H1 (cell line): Measurements from ENCODE around the gene NXT1. TPM values are rescaled to one million over a fixed set of nuclear protein-coding genes. Genes with fewer than 3 reads are reported as not detected.

Experiments
- CTCF ChIA-PET: fragments of 300-600 bp; sonication (Branson Sonifier 250); formaldehyde crosslinking; loops from one replicate; lab custom pipeline; 2021; ENCODE audit not compliant: partially characterized antibody; lab: Charles Lee
- POLR2A ChIA-PET: fragments of 300-600 bp; sonication (Branson Sonifier 250); formaldehyde crosslinking; loops from one replicate; lab custom pipeline; 2021; ENCODE audit warnings: inconsistent platforms; ENCODE audit not compliant: partially characterized antibody; lab: Charles Lee
- DNase-seq, 2 experiments: peaks; one replicate each; pipeline versions ENCODE4 v3.0.0 to v3.0.0-alpha.2; 2010 to 2022; ENCODE audit warnings: low spot score in 2 of 2, low read depth in 1 of 2, mixed read lengths in 1 of 2
- FAIRE-seq: peaks from 2 replicates; lab custom pipeline; 2011; peaks lifted over from hg19 to GRCh38; lab: Jason Lieb, UNC
- H2AFZ ChIP-seq: 2 replicates; pipeline ENCODE4 v1.8.1; 2012; ENCODE audit warnings: low read length, inconsistent platforms
- H2AK5ac ChIP-seq: 2 replicates; pipeline ENCODE4 v1.6.1; 2013; ENCODE audit warnings: low read depth, low read length
- H2BK120ac ChIP-seq: replicated peaks from 2 replicates; pipeline ENCODE3; 2013; ENCODE audit warnings: low read depth, low read length, inconsistent platforms
- H2BK12ac ChIP-seq: 2 replicates; pipeline ENCODE4 v1.6.1; 2013; ENCODE audit warnings: low read depth, low read length
- H2BK15ac ChIP-seq: 2 replicates; pipeline ENCODE4 v1.6.1; 2013; ENCODE audit warnings: low read length
- H2BK20ac ChIP-seq: 2 replicates; pipeline ENCODE4 v1.6.1; 2013; ENCODE audit warnings: low read length
- H2BK5ac ChIP-seq: 2 replicates; pipeline ENCODE4 v1.6.1; 2013; ENCODE audit warnings: low read depth, low read length
- H3K14ac ChIP-seq: 2 replicates; pipeline ENCODE4 v1.6.1; 2013; ENCODE audit warnings: inconsistent platforms; ENCODE audit not compliant: insufficient read length
- H3K18ac ChIP-seq: 2 replicates; pipeline ENCODE4 v1.6.1; 2013; ENCODE audit warnings: low read length; ENCODE audit errors: extremely low read depth
- H3K23ac ChIP-seq: 2 replicates; pipeline ENCODE4 v1.6.1; 2013; ENCODE audit warnings: inconsistent platforms; ENCODE audit not compliant: insufficient read length
- H3K23me2 ChIP-seq: 2 replicates; pipeline ENCODE4 v1.6.1; 2013; ENCODE audit warnings: low read depth, low read length
- H3K27ac ChIP-seq: 2 replicates; pipeline ENCODE4 v1.6.1; 2011; ENCODE audit warnings: low read depth, low read length, inconsistent platforms
- H3K27me3 ChIP-seq, 4 experiments: replicated peaks in 1 of 4; 1 replicate in 1 of 4; 2 replicates in 3 of 4; pipeline versions ENCODE4 v1.6.1 to v1.8.1; 2011 to 2013; ENCODE audit warnings: low read length in 3 of 4, mild to moderate bottlenecking in 3 of 4, inconsistent platforms in 2 of 4, mixed read lengths in 2 of 4, moderate library complexity in 1 of 4; ENCODE audit not compliant: control insufficient read depth in 3 of 4, insufficient read depth in 3 of 4; ENCODE audit errors: extremely low read depth in 1 of 4
- H3K36me3 ChIP-seq, 4 experiments: 2 replicates each; pipeline versions ENCODE4 v1.6.1 to v1.8.1; 2011 to 2013; ENCODE audit warnings: mild to moderate bottlenecking in 4 of 4, low read length in 3 of 4, moderate library complexity in 2 of 4, control low read depth in 1 of 4, inconsistent platforms in 1 of 4; ENCODE audit not compliant: insufficient read depth in 4 of 4, control insufficient read depth in 2 of 4
- H3K4ac ChIP-seq: replicated peaks from 2 replicates; pipeline ENCODE3; 2013; ENCODE audit warnings: low read length, low read depth, mixed read lengths, inconsistent platforms; ENCODE audit not compliant: insufficient read length
- H3K4me1 ChIP-seq, 4 experiments: replicated peaks in 1 of 4; 1 replicate in 1 of 4; 2 replicates in 3 of 4; pipeline versions ENCODE4 v1.6.1 to v1.8.1; 2011 to 2013; ENCODE audit warnings: low read length in 3 of 4, inconsistent platforms in 2 of 4, mixed read lengths in 1 of 4; ENCODE audit not compliant: insufficient read depth in 4 of 4, control insufficient read depth in 3 of 4
- H3K4me2 ChIP-seq, 2 experiments: 2 replicates each; pipeline versions ENCODE4 v1.6.1 to v1.8.1; 2011 to 2013; ENCODE audit warnings: low read depth in 2 of 2, low read length in 2 of 2, control low read depth in 1 of 2, inconsistent platforms in 1 of 2, mild to moderate bottlenecking in 1 of 2; ENCODE audit not compliant: insufficient read depth in 1 of 2
- H3K4me3 ChIP-seq, 4 experiments: fragments of 200-600, 300-600 bp in 1 of 4; sonication (generic), shearing (Covaris generic), sonication (Bioruptor Twin) in 1 of 4; 2 replicates each; pipeline versions ENCODE4 v1.5.1 to v1.8.1; 2011 to 2016; ENCODE audit warnings: low read length in 4 of 4, low read depth in 3 of 4, control low read depth in 2 of 4, inconsistent platforms in 2 of 4, mild to moderate bottlenecking in 2 of 4, mixed read lengths in 1 of 4, moderate library complexity in 1 of 4; ENCODE audit not compliant: insufficient read depth in 2 of 4; ENCODE audit errors: extremely low read depth in 1 of 4
- H3K56ac ChIP-seq: replicated peaks from 2 replicates; pipeline ENCODE3; 2013; ENCODE audit warnings: low read depth, mild to moderate bottlenecking, mixed read lengths, low read length, inconsistent platforms; ENCODE audit not compliant: insufficient read length
- H3K79me1 ChIP-seq: 2 replicates; pipeline ENCODE4 v1.6.1; 2013; ENCODE audit warnings: low read depth, low read length, control low read depth
- H3K79me2 ChIP-seq, 2 experiments: 2 replicates each; pipeline versions ENCODE4 v1.6.1 to v1.8.1; 2012 to 2013; ENCODE audit warnings: low read length in 2 of 2, mild to moderate bottlenecking in 2 of 2, inconsistent platforms in 1 of 2; ENCODE audit not compliant: insufficient read depth in 2 of 2, control insufficient read depth in 1 of 2
- H3K9ac ChIP-seq, 4 experiments: replicated peaks in 1 of 4; 1 replicate in 1 of 4; 2 replicates in 3 of 4; pipeline versions ENCODE4 v1.6.1 to v1.8.1; 2011 to 2013; ENCODE audit warnings: low read depth in 3 of 4, low read length in 3 of 4, control low read depth in 2 of 4, mild to moderate bottlenecking in 2 of 4, moderate library complexity in 2 of 4, inconsistent platforms in 1 of 4; ENCODE audit errors: extremely low read depth in 1 of 4
- H3K9me3 ChIP-seq, 2 experiments: 2 replicates each; pipeline versions ENCODE4 v1.6.1 to v1.8.1; 2012 to 2013; ENCODE audit warnings: mild to moderate bottlenecking in 2 of 2, moderate library complexity in 2 of 2, control low read depth in 1 of 2, inconsistent platforms in 1 of 2, low read depth in 1 of 2, low read length in 1 of 2, mixed read lengths in 1 of 2; ENCODE audit not compliant: insufficient read depth in 2 of 2
- H4K20me1 ChIP-seq, 2 experiments: replicated peaks in 1 of 2; 2 replicates each; pipeline versions ENCODE3 to v1.8.1; 2011 to 2013; ENCODE audit warnings: inconsistent platforms in 2 of 2, low read length in 2 of 2, mild to moderate bottlenecking in 1 of 2; ENCODE audit not compliant: insufficient read depth in 2 of 2, control insufficient read depth in 1 of 2
- H4K5ac ChIP-seq: 2 replicates; pipeline ENCODE4 v1.6.1; 2013; ENCODE audit warnings: low read length, low read depth, mixed read lengths, inconsistent platforms; ENCODE audit not compliant: insufficient read length
- H4K8ac ChIP-seq: 2 replicates; pipeline ENCODE4 v1.8.0; 2013; ENCODE audit warnings: mild to moderate bottlenecking, moderate library complexity, low read length, inconsistent platforms; ENCODE audit not compliant: insufficient read depth; ENCODE audit errors: extremely low read depth
- H4K91ac ChIP-seq: replicated peaks from 2 replicates; pipeline ENCODE3; 2013; ENCODE audit warnings: low read length, mixed read lengths, inconsistent platforms; ENCODE audit not compliant: insufficient read length
- ASH2L ChIP-seq: fragments of 200-600, 300-600 bp; sonication (generic); IDR thresholded peaks from one replicate; pipeline ENCODE4 v1.7.1; 2017; ENCODE audit warnings: low read length
- BACH1 ChIP-seq: IDR thresholded peaks from 2 replicates; pipeline ENCODE4 v1.6.1; 2012; ENCODE audit warnings: low read length, improper control_type of control experiment
- CHD1 ChIP-seq: IDR thresholded peaks from 2 replicates; pipeline ENCODE4 v1.6.1; 2012; ENCODE audit warnings: low read depth, low read length, improper control_type of control experiment
- CREB1 ChIP-seq: IDR thresholded peaks from 2 replicates; pipeline ENCODE4 v1.6.1; 2012; ENCODE audit warnings: inconsistent platforms
- GABPA ChIP-seq: IDR thresholded peaks from 2 replicates; pipeline ENCODE4 v1.6.1; 2011; ENCODE audit warnings: mild to moderate bottlenecking, low read length, moderate library complexity, borderline replicate concordance; ENCODE audit not compliant: insufficient read depth
- HDAC2 ChIP-seq, 2 experiments: fragments of 300-600 bp in 1 of 2; sonication (generic) in 1 of 2; IDR thresholded peaks; 2 replicates each; pipeline ENCODE4 v1.6.1; 2011 to 2012; ENCODE audit warnings: low read depth in 2 of 2, low read length in 2 of 2, mild to moderate bottlenecking in 2 of 2, moderate library complexity in 2 of 2, borderline replicate concordance in 1 of 2, inconsistent platforms in 1 of 2
- KDM5A ChIP-seq: fragments of 200-600 bp; IDR thresholded peaks from 2 replicates; pipeline ENCODE4 v1.7.1; 2012; ENCODE audit warnings: mild to moderate bottlenecking, low read length, inconsistent platforms, mixed read lengths
- POLR2AphosphoS5 ChIP-seq: IDR thresholded peaks from 2 replicates; pipeline ENCODE4 v1.6.1; 2011; ENCODE audit warnings: low read depth, low read length
- RBBP5 ChIP-seq: IDR thresholded peaks from 2 replicates; pipeline ENCODE4 v1.7.1; 2012; ENCODE audit warnings: low read depth, mild to moderate bottlenecking, inconsistent platforms, low read length, moderate library complexity, borderline replicate concordance
- RNF2 ChIP-seq: fragments of 200-900, 300-1000 bp; sonication (generic); IDR thresholded peaks from 2 replicates; pipeline ENCODE4 v1.7.1; 2016; ENCODE audit warnings: borderline replicate concordance, low read depth, mild to moderate bottlenecking, antibody characterized with exemption, low read length; ENCODE audit not compliant: poor library complexity, severe bottlenecking; ENCODE audit errors: missing control alignments
- SAP30 ChIP-seq: fragments of 300-600 bp; sonication (generic); IDR thresholded peaks from 2 replicates; pipeline ENCODE4 v1.7.1; 2012; ENCODE audit warnings: low read length, moderate library complexity, mild to moderate bottlenecking, inconsistent platforms; ENCODE audit not compliant: insufficient read depth, insufficient replicate concordance
- TAF7 ChIP-seq: optimal IDR thresholded peaks from 2 replicates; pipeline ENCODE3; 2011; ENCODE audit warnings: low read depth, mild to moderate bottlenecking, inconsistent platforms, low read length, moderate library complexity, borderline replicate concordance
- TBP ChIP-seq: IDR thresholded peaks from 2 replicates; pipeline ENCODE4 v1.6.1; 2011; ENCODE audit warnings: low read depth, low read length, improper control_type of control experiment
- TEAD4 ChIP-seq: IDR thresholded peaks from 2 replicates; pipeline ENCODE4 v1.6.1; 2012; ENCODE audit warnings: low read depth, low read length, inconsistent platforms, mixed read lengths
- ZNF274 ChIP-seq: IDR thresholded peaks from 2 replicates; pipeline ENCODE4 v1.7.0; 2012; ENCODE audit warnings: low read length, borderline replicate concordance; ENCODE audit errors: extremely low read depth
- WGBS, 2 experiments: shearing (Covaris generic) in 1 of 2; methylation state at CpG; one replicate each; pipeline versions ENCODE4 v1.1.6 to v1.1.7; 2013 to 2015; ENCODE audit warnings: low lambda C conversion rate in 2 of 2, mixed read lengths in 2 of 2, inconsistent platforms in 1 of 2, low coverage in 1 of 2, missing lambda C conversion rate in 1 of 2; ENCODE audit not compliant: insufficient replicate concordance in 2 of 2, insufficient coverage in 1 of 2, insufficient read length in 1 of 2; ENCODE audit errors: extremely low coverage in 1 of 2, missing lambda C conversion rate in 1 of 2; 5-methylcytosine and 5-hydroxymethylcytosine counted together
- polyA plus RNA-seq, 7 experiments: library from polyadenylated mRNA; depleted of rRNA in 3 of 7; stranded (reverse) in 5 of 7; unstranded in 2 of 7; fragments of >200 nt in 5 of 7; fragments of 200-250 nt in 2 of 7; gene quantifications; 1 replicate in 5 of 7; 2 replicates in 1 of 7; 4 replicates in 1 of 7; pipeline versions ENCODE4 v1.2.1 to v1.2.3, GENCODE V29; 2011 to 2013; ENCODE audit warnings: missing spikeins in 2 of 7, mixed read lengths in 2 of 7
- total RNA-seq: library from RNA; stranded (reverse); fragmentation: NEBNext Ultra II Directional; extraction: Animal tissue kit (Norgen Biotek cat#: 25700); gene quantifications from 2 replicates; pipeline ENCODE4 v1.2.1, GENCODE V29; 2021

NXT1 gene
- total and polyA plus RNA-seq, 2 of the 8 experiments (the other 6 are each of a cell fraction or from before 2014, with no cell fraction given) = 23.1 to 26.5 TPM

- Histone ChIP-seq H2BK5ac (no peak overlapping the region), H3K23ac (no peak overlapping the region), H3K4me2 (no peak overlapping the region), H3K4ac (no peak overlapping the region), H3K56ac (no peak overlapping the region), H3K9me3 (no peaks in the 10 kb centered on the region), H3K18ac (no peak overlapping the region), H2BK20ac (no peak overlapping the region), H3K27me3 (no peaks in the 10 kb centered on the region), H3K36me3 (peaks cover 0 to 18% (median 7%) of the 10 kb centered on the region in 4 experiments; a peak in 4 of 8 replicates), H4K91ac (no peak overlapping the region), H3K4me3 (no peak overlapping the region), H2AK5ac (no peak overlapping the region), H3K79me2 (peaks cover 0 to 21% of the 10 kb centered on the region in 2 experiments; a peak in 2 of 4 replicates), H2BK120ac (no peak overlapping the region), H3K9ac (no peak overlapping the region), H3K79me1 (peaks cover 8% of the 10 kb centered on the region), H4K8ac (no peak overlapping the region), H3K27ac (no peak overlapping the region), H2AFZ (no peak overlapping the region), H2BK15ac (no peak overlapping the region), H4K5ac (no peak overlapping the region), H2BK12ac (no peak overlapping the region), H3K4me1 (peaks cover 0 to 10% (median 7%) of the 10 kb centered on the region in 4 experiments; a peak in 5 of 7 replicates), H3K14ac (no peak overlapping the region), H3K23me2 (no peaks in the 10 kb centered on the region; the same call in 1 of the 2 replicates), H4K20me1 (no peaks in the 10 kb centered on the region)
- CTCF ChIA-PET = no interaction called here
- DNase-seq = no peak
- POLR2A ChIA-PET = no interaction called here
- no peak for FAIRE-seq
- WGBS, 2 experiments = 90% methylated on average over 3 of the region's 3 CpGs; no CpG with 5 or more reads in 1 of the 2 experiments
- TF ChIP-seq HDAC2 (IDR thresholded peaks at IDR 0.05; ENCODE audit: borderline replicate concordance in 1 of 2, low read depth in 2 of 2, low read length in 2 of 2) = no peak
- TF ChIP-seq GABPA = no peak
- no peak for TF ChIP-seq RNF2
- no peak for TF ChIP-seq KDM5A
- no peak for TF ChIP-seq CREB1
- no peak for TF ChIP-seq TEAD4
- no peak for TF ChIP-seq ZNF274
- no peak for TF ChIP-seq BACH1
- TF ChIP-seq TAF7 = no peak
- no peak for TF ChIP-seq SAP30
- TF ChIP-seq RBBP5 = no peak
- TF ChIP-seq CHD1 = no peak
- no peak for TF ChIP-seq TBP
- TF ChIP-seq ASH2L = no peak
- TF ChIP-seq POLR2AphosphoS5 = no peak
Observed at GRCh38 chr20:23387118-23387443, 36.5 kb downstream of the NXT1 start.
